K562 (cell line): ENCODE measurements around the gene PTGIR. TPM values are rescaled to one million over a fixed set of nuclear protein-coding genes. Genes with fewer than 3 reads are reported as not detected.
A peak's percentile ranks its signal among the peaks of the same experiment; 100 is the strongest.

Source experiments
- CUX1 ChIP-seq: fragments of 200-800 bp; sonication (Bioruptor generic); IDR thresholded peaks from 2 replicates; pipeline ENCODE4 v1.6.1; 2016; ENCODE audit warnings: missing genetic modification characterization, missing compliant biosample characterization
- PHTF2 ChIP-seq: fragments of 250-450 bp; sonication (Bioruptor Pico); IDR thresholded peaks from 2 replicates; pipeline ENCODE4 v1.5.0; 2021; ENCODE audit warnings: mild to moderate bottlenecking
- RBM34 ChIP-seq: fragments of 200-400 bp; formaldehyde crosslinking; IDR thresholded peaks from 2 replicates; pipeline ENCODE4 v1.6.1; 2018; ENCODE audit warnings: low read length, borderline replicate concordance; ENCODE audit not compliant: insufficient read depth
- RUNX1 ChIP-seq: sonication (generic); IDR thresholded peaks from 2 replicates; pipeline ENCODE4 v1.6.1; 2016; ENCODE audit warnings: antibody characterized with exemption, low read depth
- TCFL5 ChIP-seq: fragments of 250-450 bp; sonication (Bioruptor Pico); conservative IDR thresholded peaks from 2 replicates; pipeline ENCODE4 v1.6.1; 2021; ENCODE audit warnings: mild to moderate bottlenecking, moderate library complexity, matching md5 sums
- ZBTB33 ChIP-seq: sonication (generic); formaldehyde crosslinking; IDR thresholded peaks from 2 replicates; pipeline ENCODE4 v1.8.1; 2023; ENCODE audit warnings: mild to moderate bottlenecking, missing genetic modification reagents
- ZBTB40 ChIP-seq, 2 experiments: fragments of 450-650 bp in 1 of 2; sonication (generic) in 1 of 2; formaldehyde crosslinking in 1 of 2; IDR thresholded peaks; 2 replicates each; pipeline versions ENCODE4 v1.7.1 to v1.9.0; 2016 to 2022; ENCODE audit warnings: inconsistent platforms in 1 of 2, mild to moderate bottlenecking in 1 of 2, missing genetic modification reagents in 1 of 2
- ZKSCAN3 ChIP-seq: fragments of 250-450 bp; sonication (Bioruptor Pico); IDR thresholded peaks from 2 replicates; pipeline ENCODE4 v1.4.0; 2020
- polyA plus RNA-seq, 8 experiments: library from polyadenylated mRNA; depleted of rRNA in 4 of 8; stranded (reverse) in 5 of 8; unstranded in 3 of 8; fragments of >200 nt; fragmentation: Nextera tagmentation in 2 of 8; fragmentation: Illumina TruSeq in 1 of 8; extraction: Ambion mirVana in 2 of 8; extraction: Trizol in 1 of 8; gene quantifications; 2 replicates each; pipeline versions ENCODE4 v1.2.1 to v1.2.3, GENCODE V29; 2011 to 2014; ENCODE audit warnings: inconsistent platforms in 1 of 8, missing spikeins in 1 of 8
- total RNA-seq, 7 experiments: library from RNA; depleted of rRNA in 6 of 7; stranded (reverse); fragments of >200 nt in 6 of 7; fragmentation: Illumina TruSeq in 2 of 7; extraction: Trizol in 2 of 7; gene quantifications; 2 replicates each; pipeline versions ENCODE4 v1.2.1 to v1.2.3, GENCODE V29; 2011 to 2021; ENCODE audit warnings: low replicate concordance in 1 of 7

PTGIR gene
- total and polyA plus RNA-seq, 9 of the 15 experiments (the other 6 are each of a cell fraction or from before 2014, with no cell fraction given) = 0.11 to 3.4 (median 1.1) TPM; not detected in 1

- TF ChIP-seq ZBTB40 (IDR thresholded peaks at IDR 0.05) = 0 out of 2 replicates have a peak, but pooled peaks have one; percentile 12
- no peak for TF ChIP-seq ZBTB40 (CRISPR knock-in tag; IDR thresholded peaks at IDR 0.05)
- no peak for TF ChIP-seq PHTF2
- no peak for TF ChIP-seq TCFL5 (CRISPR knock-in tag)
- no peak for TF ChIP-seq RBM34
- TF ChIP-seq ZKSCAN3 = no peak
- no peak for TF ChIP-seq ZBTB33 (CRISPR knock-in tag)
- TF ChIP-seq RUNX1 = no peak
- no peak for TF ChIP-seq CUX1
Measured at GRCh38 chr19:46659151-46660007, 34.5 kb upstream of the PTGIR start (continued).
